HEK293T (cell line): ENCODE measurements around the gene KRAS.

Experiments used
- CTCF ChIA-PET: fragments of 350-600 bp; formaldehyde crosslinking; extraction: SDS; loops from one replicate; lab custom pipeline; 2021; ENCODE audit warnings: antibody characterized with exemption, inconsistent platforms; lab: Yijun Ruan, JAX
- POLR2A ChIA-PET: fragments of 350-600 bp; formaldehyde crosslinking; extraction: SDS; loops from one replicate; lab custom pipeline; 2020; ENCODE audit warnings: antibody characterized with exemption, inconsistent platforms; lab: Yijun Ruan, JAX
- DNase-seq: peaks from one replicate; pipeline ENCODE4 v3.0.0; 2012; ENCODE audit warnings: mixed read lengths; ENCODE audit errors: extremely low spot score
- ARNT ChIP-seq: fragments of 450-650 bp; IDR thresholded peaks from 2 replicates; pipeline ENCODE4 v1.6.1; 2017; ENCODE audit warnings: mild to moderate bottlenecking
- BHLHE40 ChIP-seq: fragments of 450-650 bp; IDR thresholded peaks from 2 replicates; pipeline ENCODE4 v1.6.1; 2016; ENCODE audit warnings: mild to moderate bottlenecking, moderate library complexity, borderline replicate concordance
- CTBP1 ChIP-seq: fragments of 450-650 bp; IDR thresholded peaks from 2 replicates; pipeline ENCODE4 v1.6.1; 2016; ENCODE audit warnings: borderline replicate concordance
- ELF4 ChIP-seq: fragments of 450-650 bp; IDR thresholded peaks from 2 replicates; pipeline ENCODE4 v1.6.1; 2017; ENCODE audit warnings: antibody characterized with exemption
- FOXA1 ChIP-seq: fragments of 450-650 bp; IDR thresholded peaks from 2 replicates; pipeline ENCODE4 v1.6.1; 2016; ENCODE audit warnings: mild to moderate bottlenecking
- FOXK2 ChIP-seq: fragments of 450-650 bp; IDR thresholded peaks from 2 replicates; pipeline ENCODE4 v1.6.1; 2016; ENCODE audit warnings: mild to moderate bottlenecking
- FOXM1 ChIP-seq: fragments of 450-650 bp; IDR thresholded peaks from 2 replicates; pipeline ENCODE4 v1.6.1; 2017; ENCODE audit warnings: mild to moderate bottlenecking, borderline replicate concordance
- HDGF ChIP-seq: fragments of 450-650 bp; IDR thresholded peaks from 2 replicates; pipeline ENCODE4 v1.6.1; 2017; ENCODE audit warnings: antibody characterized with exemption, borderline replicate concordance
- L3MBTL2 ChIP-seq: fragments of 450-650 bp; conservative IDR thresholded peaks from 2 replicates; pipeline ENCODE4 v1.6.1; 2016; ENCODE audit warnings: mild to moderate bottlenecking
- LEF1 ChIP-seq: fragments of 450-650 bp; IDR thresholded peaks from 2 replicates; pipeline ENCODE4 v1.6.1; 2017; ENCODE audit warnings: mild to moderate bottlenecking, borderline replicate concordance
- NFRKB ChIP-seq: fragments of 450-650 bp; IDR thresholded peaks from 2 replicates; pipeline ENCODE4 v1.6.1; 2016; ENCODE audit warnings: mild to moderate bottlenecking, moderate library complexity
- SP1 ChIP-seq: fragments of 450-650 bp; IDR thresholded peaks from 2 replicates; pipeline ENCODE4 v1.6.1; 2017
- SUZ12 ChIP-seq: fragments of 450-650 bp; IDR thresholded peaks from 2 replicates; pipeline ENCODE4 v1.6.1; 2016; ENCODE audit warnings: mild to moderate bottlenecking
- TARDBP ChIP-seq: fragments of 450-650 bp; IDR thresholded peaks from 2 replicates; pipeline ENCODE4 v1.6.1; 2016
- ZNF384 ChIP-seq: fragments of 450-650 bp; IDR thresholded peaks from 2 replicates; pipeline ENCODE4 v1.6.1; 2016
- TF ChIP-seq, protein P1 (sequence below): fragments of 450-650 bp; IDR thresholded peaks from 2 replicates; pipeline ENCODE4 v1.6.1; 2016

Gene KRAS

GRCh38 chr12:25286837-25287236 lies 36.1 kb upstream of the KRAS start:
- CTCF ChIA-PET: no interaction called here
- POLR2A ChIA-PET: no interaction called here
- no peak for DNase-seq
- TF ChIP-seq ELF4: no peak
- TF ChIP-seq FOXK2: no peak
- no peak for TF ChIP-seq TARDBP
- TF ChIP-seq FOXA1: no peak
- no peak for TF ChIP-seq SP1
- no peak for TF ChIP-seq HDGF
- no peak for TF ChIP-seq LEF1
- TF ChIP-seq BHLHE40: no peak
- no peak for TF ChIP-seq L3MBTL2
- no peak for TF ChIP-seq SUZ12

DNA sequence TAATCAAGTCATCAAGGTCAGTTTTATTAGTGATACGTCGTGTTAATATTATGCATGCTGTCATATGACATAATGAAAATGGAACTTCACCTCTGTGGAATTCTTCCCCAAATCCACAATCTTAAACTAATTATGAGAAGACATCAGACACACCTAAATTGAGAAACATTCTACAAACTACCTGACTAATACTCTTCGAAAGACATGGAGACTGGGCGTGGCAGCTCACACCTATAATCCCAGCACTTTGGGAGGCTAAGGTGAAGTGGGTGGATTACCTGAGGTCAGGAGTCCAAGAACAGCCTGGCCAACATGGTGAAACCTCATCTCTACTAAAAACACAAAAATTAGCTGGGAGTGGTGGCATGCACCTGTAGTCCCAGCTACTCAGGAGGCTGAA lies 33.3 kb upstream of the KRAS start:
- POLR2A ChIA-PET: no interaction called here
- CTCF ChIA-PET: no interaction called here
- TF ChIP-seq SP1 (no peak), FOXM1 (no peak), L3MBTL2 (no peak), TARDBP (no peak), ARNT (no peak), ELF4 (no peak), SUZ12 (no peak)
- TF ChIP-seq, protein P1, sequence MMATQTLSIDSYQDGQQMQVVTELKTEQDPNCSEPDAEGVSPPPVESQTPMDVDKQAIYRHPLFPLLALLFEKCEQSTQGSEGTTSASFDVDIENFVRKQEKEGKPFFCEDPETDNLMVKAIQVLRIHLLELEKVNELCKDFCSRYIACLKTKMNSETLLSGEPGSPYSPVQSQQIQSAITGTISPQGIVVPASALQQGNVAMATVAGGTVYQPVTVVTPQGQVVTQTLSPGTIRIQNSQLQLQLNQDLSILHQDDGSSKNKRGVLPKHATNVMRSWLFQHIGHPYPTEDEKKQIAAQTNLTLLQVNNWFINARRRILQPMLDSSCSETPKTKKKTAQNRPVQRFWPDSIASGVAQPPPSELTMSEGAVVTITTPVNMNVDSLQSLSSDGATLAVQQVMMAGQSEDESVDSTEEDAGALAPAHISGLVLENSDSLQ: no peak
- no peak for DNase-seq

- ChIA-PET CTCF (no interaction called here), POLR2A (no interaction called here)
- TF ChIP-seq L3MBTL2 (no peak), NFRKB (no peak), LEF1 (no peak), CTBP1 (no peak), ELF4 (no peak), FOXM1 (no peak), HDGF (no peak), FOXA1 (no peak)
- no peak for DNase-seq
Measured at GRCh38 chr12:25283006-25283405, 32.3 kb upstream of the KRAS start.

DNA sequence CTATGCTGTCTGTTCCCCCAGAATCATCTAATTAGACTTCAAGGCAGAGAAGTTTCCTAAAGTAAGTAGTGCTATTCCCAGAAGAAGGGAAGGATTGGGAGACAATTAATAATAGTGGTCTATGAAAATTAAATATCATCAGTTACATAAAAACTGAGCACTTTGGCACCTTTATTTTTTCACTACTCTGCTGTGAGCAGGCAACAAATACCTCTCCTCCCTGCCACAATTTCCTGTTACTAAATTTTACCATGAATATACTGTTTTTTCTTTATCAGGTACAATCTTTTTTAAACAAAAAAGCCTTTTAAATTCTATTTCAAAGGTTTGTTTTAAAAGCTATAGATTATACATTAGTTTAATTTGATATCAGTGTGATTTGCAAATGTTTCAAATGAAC lies 29.4 kb upstream of the KRAS start:
- DNase-seq: no peak
- POLR2A ChIA-PET: no interaction called here
- CTCF ChIA-PET: no interaction called here
- TF ChIP-seq CTBP1 (no peak), SP1 (no peak), LEF1 (no peak), ZNF384 (no peak), TARDBP (no peak), FOXM1 (no peak), HDGF (no peak), ARNT (no peak), FOXK2 (no peak), NFRKB (no peak), FOXA1 (no peak), BHLHE40 (no peak), SUZ12 (no peak), ELF4 (no peak), L3MBTL2 (no peak)
- TF ChIP-seq, protein P1: no peak

DNA sequence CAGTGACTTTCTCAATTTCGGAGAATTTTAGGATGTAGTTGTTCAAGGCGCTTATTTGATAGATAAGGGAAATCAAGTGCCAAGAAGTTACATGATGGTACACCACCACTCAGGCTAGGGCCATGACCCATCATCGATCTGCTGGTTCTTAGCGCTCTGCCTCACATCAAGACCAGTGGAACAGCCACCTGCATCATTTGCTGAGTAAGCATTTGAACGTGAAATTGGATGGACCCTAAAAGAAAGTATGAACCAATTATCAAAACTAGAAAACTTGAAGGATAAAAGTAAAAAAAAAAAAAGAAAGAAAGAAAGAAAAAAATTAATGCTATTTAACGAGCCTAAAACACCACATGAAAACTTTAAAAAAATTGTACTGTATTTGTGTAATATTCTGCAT lies 27.5 kb upstream of the KRAS start:
- DNase-seq: no peak
- CTCF ChIA-PET: no interaction called here
- no peak for TF ChIP-seq SP1
- no peak for TF ChIP-seq SUZ12
- no peak for TF ChIP-seq NFRKB
- TF ChIP-seq TARDBP: no peak
- no peak for TF ChIP-seq LEF1
- no peak for TF ChIP-seq CTBP1
- no peak for TF ChIP-seq FOXM1
- no peak for TF ChIP-seq FOXK2
- no peak for TF ChIP-seq L3MBTL2
- no peak for TF ChIP-seq BHLHE40
- no peak for TF ChIP-seq ARNT
- no peak for TF ChIP-seq FOXA1
- no peak for TF ChIP-seq ELF4
- no peak for TF ChIP-seq ZNF384
- TF ChIP-seq, protein P1: no peak
- TF ChIP-seq HDGF: no peak
- POLR2A ChIA-PET: no interaction called here

GRCh38 chr12:25276199-25276937 lies 25.6 kb upstream of the KRAS start:
- ChIA-PET POLR2A (interaction anchor here (1.2 kb wide), 2 partner anchors 23 to 48 kb away, joined by 3 to 4 read pairs; no protein-coding TSS in a partner anchor), CTCF (interaction anchor here (1.5 kb wide), 1 partner anchor 111 kb away, joined by 3 read pairs; no protein-coding TSS in a partner anchor)
- peak; percentile 33 for DNase-seq
- TF ChIP-seq SUZ12 (no peak), ARNT (no peak), BHLHE40 (no peak), CTBP1 (no peak), TARDBP (no peak), SP1 (no peak), ELF4 (no peak), NFRKB (no peak), HDGF (no peak), LEF1 (no peak), FOXK2 (no peak)
- TF ChIP-seq, protein P1: no peak
